ENCODE data around the gene OR2M4. TPM values are rescaled to one million over a fixed set of nuclear protein-coding genes. Genes with fewer than 3 reads are reported as not detected.

OR2M4 gene, protein sequence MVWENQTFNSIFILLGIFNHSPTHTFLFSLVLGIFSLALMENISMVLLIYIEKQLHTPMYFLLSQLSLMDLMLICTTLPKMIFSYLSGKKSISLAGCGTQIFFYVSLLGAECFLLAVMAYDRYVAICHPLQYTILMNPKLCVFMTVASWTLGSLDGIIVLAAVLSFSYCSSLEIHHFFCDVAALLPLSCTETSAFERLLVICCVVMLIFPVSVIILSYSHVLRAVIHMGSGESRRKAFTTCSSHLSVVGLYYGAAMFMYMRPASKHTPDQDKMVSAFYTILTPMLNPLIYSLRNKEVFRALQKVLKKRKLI
- not detected in 5 replicates for total RNA-seq (2022; extraction: Qiagen RNA extraction; ENCODE audit: low read depth)

DNA sequence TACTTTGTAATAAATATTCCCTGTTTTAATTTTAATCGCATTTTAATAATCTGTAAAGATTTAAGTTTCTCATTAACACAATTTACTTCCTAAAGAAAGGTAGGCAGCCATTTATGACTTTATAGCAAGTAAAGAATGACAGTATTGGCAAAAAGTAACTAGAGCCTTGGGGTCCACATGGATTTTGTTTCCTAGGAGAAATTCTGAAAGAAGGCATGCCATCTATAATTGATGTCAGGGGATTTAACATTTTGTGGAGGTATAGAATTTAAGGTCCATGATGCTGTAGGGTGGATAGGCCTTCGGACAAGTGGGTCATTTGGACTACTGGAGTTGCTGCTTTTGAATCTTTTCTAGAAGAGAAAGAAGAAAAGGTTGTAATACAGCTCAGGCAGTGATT, at the start of gene OR2M4:
TSS of gene OR2M4 (plus strand) at position 301 of the 400 bp plus-strand sequence. CDS start 7,512 bp downstream, outside the sequence.

DNA sequence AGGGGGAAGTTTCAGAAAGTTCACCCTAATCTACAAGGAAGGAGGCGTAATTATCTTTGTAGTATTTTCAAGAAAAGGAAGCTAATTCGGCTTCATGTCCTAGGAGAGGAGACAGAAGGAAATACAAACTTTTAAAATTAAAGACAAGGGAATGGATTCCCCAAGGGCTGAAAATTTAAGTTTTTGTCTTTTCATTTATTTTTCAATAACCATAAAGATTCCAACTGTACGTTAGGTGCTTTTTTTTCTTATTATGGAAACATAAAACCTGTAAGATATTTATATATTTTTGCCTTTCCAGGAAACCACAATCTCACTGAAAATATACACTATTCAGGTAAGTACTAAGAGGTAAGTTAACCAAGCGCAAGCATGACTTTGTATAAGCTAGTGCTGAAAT, 34.3 kb upstream of the OR2M4 start, which contains the start of gene OR2M3:
TSS of gene OR2M3 (plus strand) at position 301 of the 400 bp plus-strand sequence. CDS start 5,803 bp downstream, outside the sequence.

DNA sequence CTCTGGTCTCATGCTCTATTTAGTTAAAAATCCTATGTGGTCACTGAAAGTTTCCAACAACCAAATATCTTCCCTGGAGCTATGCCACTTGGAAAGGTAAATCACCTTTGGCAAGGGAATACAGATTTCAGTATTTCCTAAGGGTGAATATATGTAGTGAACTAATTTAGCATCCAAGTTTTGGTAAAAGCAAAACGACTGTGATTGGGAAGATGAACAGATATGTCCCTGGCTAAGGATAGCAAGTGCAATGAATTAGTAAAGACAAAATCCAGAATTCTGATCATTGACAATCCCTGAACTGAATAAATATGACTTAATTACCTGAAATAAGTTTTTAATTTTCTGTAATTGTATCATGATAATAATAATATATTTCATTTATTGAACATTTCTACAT, 46.7 kb downstream of the OR2M4 start, which contains the start of gene OR2T33:
TSS of gene OR2T33 (minus strand) at position 101 of the 400 bp plus-strand sequence. CDS start 4,162 bp downstream, outside the sequence.

Other genes starting within 250 kb of the OR2M4 start
- not detected in 5 replicates for gene OR2L5, start 217.8 kb upstream of the OR2M4 start, total RNA-seq (2022; extraction: Qiagen RNA extraction; ENCODE audit: low read depth)
- not detected in 5 replicates for gene OR2L2, start 201.3 kb upstream of the OR2M4 start, total RNA-seq (2022; extraction: Qiagen RNA extraction; ENCODE audit: low read depth)
- gene OR2L3, start 184.6 kb upstream of the OR2M4 start, total RNA-seq (2022; extraction: Qiagen RNA extraction; ENCODE audit: low read depth): not detected in 5 replicates
- gene OR2L13, start 136.2 kb upstream of the OR2M4 start, total RNA-seq (2022; extraction: Qiagen RNA extraction; ENCODE audit: low read depth): not detected in 5 replicates
- gene OR2M5, start 86.3 kb upstream of the OR2M4 start, total RNA-seq (2022; extraction: Qiagen RNA extraction; ENCODE audit: low read depth): not detected in 5 replicates
- gene OR2M2, start 56.6 kb upstream of the OR2M4 start, total RNA-seq (2022; extraction: Qiagen RNA extraction; ENCODE audit: low read depth): not detected in 5 replicates
- not detected in 5 replicates for gene OR2M3, start 34.2 kb upstream of the OR2M4 start, total RNA-seq (2022; extraction: Qiagen RNA extraction; ENCODE audit: low read depth)
- not detected in 5 replicates for gene OR2T33, start 46.6 kb downstream of the OR2M4 start, total RNA-seq (2022; extraction: Qiagen RNA extraction; ENCODE audit: low read depth)
- gene OR2T12, start 72.0 kb downstream of the OR2M4 start, total RNA-seq (2022; extraction: Qiagen RNA extraction; ENCODE audit: low read depth): not detected in 5 replicates
- gene OR2M7, start 93.2 kb downstream of the OR2M4 start, total RNA-seq (2022; extraction: Qiagen RNA extraction; ENCODE audit: low read depth): not detected in 5 replicates
- not detected in 5 replicates for gene OR14C36, start 117.4 kb downstream of the OR2M4 start, total RNA-seq (2022; extraction: Qiagen RNA extraction; ENCODE audit: low read depth)
- not detected in 5 replicates for gene OR2T4, start 130.2 kb downstream of the OR2M4 start, total RNA-seq (2022; extraction: Qiagen RNA extraction; ENCODE audit: low read depth)
- gene OR2T6, start 144.3 kb downstream of the OR2M4 start, total RNA-seq (2022; extraction: Qiagen RNA extraction; ENCODE audit: low read depth): not detected in 5 replicates
- not detected in 5 replicates for gene OR2T1, start 171.6 kb downstream of the OR2M4 start, total RNA-seq (2022; extraction: Qiagen RNA extraction; ENCODE audit: low read depth)
- gene OR2T2, start 214.2 kb downstream of the OR2M4 start, total RNA-seq (2022; extraction: Qiagen RNA extraction; ENCODE audit: low read depth): not detected in 5 replicates
- not detected in 5 replicates for gene OR2T3, start 241.9 kb downstream of the OR2M4 start, total RNA-seq (2022; extraction: Qiagen RNA extraction; ENCODE audit: low read depth)

Measured in A549 treated with DMSO at 1 μM for 4 hours (cell line).